ENCODE measurements around the gene HNRNPC.

DNA sequence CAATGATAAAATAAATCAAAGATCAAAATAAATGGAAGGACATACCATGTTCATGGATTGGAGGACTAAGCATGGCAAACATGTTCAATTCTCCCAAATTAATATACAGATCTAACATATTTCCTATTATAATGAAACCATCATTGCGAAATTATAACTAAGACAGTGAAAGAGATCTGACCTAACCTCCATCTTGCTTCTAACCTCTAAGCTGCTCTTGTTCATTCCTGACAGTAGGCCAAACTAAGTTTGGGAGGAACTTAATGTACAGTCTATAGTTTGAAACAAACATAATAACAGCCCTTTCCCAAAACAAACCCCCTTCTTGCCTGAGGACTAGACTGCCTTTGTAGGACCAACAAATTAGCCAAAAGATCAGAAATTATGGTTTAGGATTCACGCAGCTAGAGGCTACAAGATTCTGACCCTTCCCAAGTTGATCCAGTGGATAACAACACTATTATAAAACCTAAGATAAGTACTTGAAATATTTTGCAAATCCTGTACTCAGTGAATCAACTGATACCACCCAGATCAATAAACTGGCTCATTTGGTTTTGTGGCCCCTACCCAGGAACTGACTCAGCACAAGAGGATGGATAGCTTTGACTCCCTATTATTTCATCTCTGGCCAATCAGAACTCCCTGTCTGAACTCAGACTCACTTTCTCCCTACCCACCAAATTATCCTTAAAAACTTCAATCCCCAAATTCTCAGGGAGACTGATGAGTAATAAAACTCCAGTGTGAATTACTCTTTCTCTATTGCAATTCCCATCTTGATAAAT lies 71.6 kb downstream of the HNRNPC start:
- TF ChIP-seq, protein P1, sequence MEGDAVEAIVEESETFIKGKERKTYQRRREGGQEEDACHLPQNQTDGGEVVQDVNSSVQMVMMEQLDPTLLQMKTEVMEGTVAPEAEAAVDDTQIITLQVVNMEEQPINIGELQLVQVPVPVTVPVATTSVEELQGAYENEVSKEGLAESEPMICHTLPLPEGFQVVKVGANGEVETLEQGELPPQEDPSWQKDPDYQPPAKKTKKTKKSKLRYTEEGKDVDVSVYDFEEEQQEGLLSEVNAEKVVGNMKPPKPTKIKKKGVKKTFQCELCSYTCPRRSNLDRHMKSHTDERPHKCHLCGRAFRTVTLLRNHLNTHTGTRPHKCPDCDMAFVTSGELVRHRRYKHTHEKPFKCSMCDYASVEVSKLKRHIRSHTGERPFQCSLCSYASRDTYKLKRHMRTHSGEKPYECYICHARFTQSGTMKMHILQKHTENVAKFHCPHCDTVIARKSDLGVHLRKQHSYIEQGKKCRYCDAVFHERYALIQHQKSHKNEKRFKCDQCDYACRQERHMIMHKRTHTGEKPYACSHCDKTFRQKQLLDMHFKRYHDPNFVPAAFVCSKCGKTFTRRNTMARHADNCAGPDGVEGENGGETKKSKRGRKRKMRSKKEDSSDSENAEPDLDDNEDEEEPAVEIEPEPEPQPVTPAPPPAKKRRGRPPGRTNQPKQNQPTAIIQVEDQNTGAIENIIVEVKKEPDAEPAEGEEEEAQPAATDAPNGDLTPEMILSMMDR (IDR thresholded peaks at IDR 0.05): no peak
- TF ChIP-seq POLR2A (IDR thresholded peaks at IDR 0.05): no peak
